HG02938 (cell line): ENCODE measurements around the gene SUGCT.
"Not testable (repeated sequence)": the region's sequence is repeated elsewhere in the genome, so short reads cannot be mapped to it uniquely, and the experiment has no call there.

ENCODE experiments used
- ATAC-seq: cut with Tn5 transposase; IDR thresholded peaks from one replicate; pipeline ENCODE4 v1.9.1; 2021; ENCODE audit warnings: mild to moderate bottlenecking, moderate library complexity; ENCODE audit not compliant: unreplicated experiment

SUGCT gene

DNA sequence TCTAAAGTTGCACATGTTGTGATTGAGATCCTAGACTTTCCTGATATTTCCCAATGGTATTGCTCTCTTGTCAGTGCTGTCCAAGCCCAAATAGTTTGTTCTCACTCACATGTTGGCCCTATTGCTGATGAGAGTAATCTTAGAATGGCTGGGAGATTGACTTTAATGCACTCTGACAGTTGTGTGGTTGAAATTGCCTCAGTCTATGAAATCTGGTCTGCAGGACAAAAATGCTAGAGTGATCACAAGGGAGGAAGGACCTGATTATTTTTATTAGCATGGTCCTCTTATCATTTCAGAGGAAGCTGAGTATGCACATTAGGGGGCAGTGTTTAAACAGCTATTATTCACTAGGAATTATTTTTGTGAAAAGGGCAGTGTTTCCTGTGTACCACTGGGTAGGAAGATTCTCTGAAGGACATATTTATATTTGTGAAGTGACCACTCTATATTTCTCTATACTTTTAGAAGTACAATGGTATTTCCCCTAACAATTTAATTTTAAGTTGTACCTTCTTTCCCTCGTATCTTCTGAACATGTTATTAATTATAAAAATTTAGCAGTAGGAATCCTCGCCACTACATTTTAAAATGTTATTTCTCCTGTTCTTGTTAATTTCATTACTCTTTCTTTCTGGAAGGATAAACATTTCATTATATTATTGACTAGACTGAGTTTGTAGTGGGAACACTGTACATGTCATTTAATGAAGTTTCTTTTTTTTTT, 64.4 kb downstream of the SUGCT start:
- ATAC-seq = no peak

GRCh38 chr7:40200791-40201190, 66.0 kb downstream of the SUGCT start:
- ATAC-seq = no peak

DNA sequence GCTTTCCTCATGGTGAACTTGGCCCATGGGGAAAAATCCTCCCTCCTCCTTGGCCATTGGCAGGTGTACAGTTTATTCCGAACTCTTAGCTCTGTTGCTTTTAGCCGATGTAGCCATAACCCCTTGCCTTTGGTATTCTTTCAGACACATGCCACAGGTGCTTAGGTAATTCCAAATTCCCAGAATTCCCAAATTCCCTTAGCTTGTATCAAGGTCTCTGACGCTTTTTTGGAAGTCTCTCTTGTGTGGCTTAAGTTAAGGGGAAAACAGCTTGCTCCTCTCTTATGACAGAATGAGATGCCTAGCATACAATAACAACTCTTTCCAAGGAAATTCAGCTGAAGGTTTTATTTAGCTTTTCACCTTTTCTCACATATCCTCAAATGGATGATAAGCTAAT, 68.0 kb downstream of the SUGCT start:
- ATAC-seq = no peak

DNA sequence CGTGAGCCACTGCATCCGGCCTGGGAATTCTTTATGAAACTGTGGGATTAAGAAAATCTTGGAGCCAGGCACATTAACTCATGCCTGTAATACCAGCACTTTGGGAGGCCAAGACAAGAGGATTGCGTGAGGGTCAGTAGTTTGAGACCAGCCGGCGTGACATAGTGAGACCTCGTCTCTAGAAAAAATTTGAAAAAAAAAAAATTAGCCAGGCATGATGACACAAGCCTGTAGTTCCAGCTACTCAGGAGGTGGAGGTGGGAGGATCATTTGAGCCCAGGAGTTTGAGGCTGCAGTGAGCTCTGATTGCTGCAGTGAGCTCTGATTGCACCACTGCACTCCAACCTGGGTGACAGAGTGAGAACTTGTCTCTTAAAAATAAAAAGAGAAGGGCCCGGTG, 69.8 kb downstream of the SUGCT start:
- ATAC-seq = no peak

DNA sequence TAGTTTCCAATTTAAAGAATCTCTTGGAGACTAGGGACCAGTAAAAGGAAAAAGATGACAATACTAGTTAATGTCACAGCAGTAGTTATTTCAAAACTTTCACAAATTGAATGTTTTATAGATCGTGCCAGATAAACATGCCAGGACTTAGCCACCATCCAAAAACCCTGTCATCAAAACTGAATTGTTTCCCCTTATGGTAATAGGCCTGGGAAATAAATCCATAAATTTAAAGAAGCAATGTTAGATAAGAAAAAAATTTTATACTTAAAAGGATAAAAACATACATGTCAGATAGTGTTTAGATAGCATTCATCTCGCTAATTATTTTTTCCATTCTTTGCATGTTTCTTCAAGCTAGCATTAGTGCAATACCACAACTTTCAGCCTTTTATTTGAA, 71.2 kb downstream of the SUGCT start:
- no peak for ATAC-seq

GRCh38 chr7:40211276-40212003, 76.6 kb downstream of the SUGCT start:
- ATAC-seq = no peak

- ATAC-seq = no peak
Measured at GRCh38 chr7:40213291-40213690, 78.5 kb downstream of the SUGCT start.

- ATAC-seq = no peak
Measured at GRCh38 chr7:40213856-40214255, 79.1 kb downstream of the SUGCT start.

- not testable (repeated sequence) for ATAC-seq
Measured at GRCh38 chr7:40218612-40219011, 83.8 kb downstream of the SUGCT start.

GRCh38 chr7:40219917-40220316, 85.1 kb downstream of the SUGCT start:
- ATAC-seq = no peak

DNA sequence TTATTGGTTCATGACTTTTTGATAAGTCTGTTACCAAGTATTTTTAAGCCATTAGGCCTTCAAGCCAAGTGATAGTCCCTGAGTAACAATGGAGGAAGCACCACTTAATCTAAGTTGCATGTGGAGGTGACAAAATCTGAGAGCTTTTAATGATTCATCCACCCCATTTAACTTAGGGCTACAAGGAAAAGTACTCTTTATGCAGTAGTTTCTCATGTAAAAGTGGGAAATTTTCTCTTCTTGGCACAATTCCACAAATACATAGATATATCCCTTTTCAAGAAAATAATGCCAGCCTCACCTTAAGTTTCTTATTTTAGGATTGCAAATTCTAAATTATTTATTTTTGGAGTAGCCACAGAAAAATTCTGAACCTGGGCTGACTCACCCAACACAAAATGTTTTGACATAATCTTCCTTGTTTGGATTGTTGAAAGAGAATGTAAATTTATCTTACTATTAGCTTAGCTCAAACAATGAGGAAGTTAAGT, 85.7 kb downstream of the SUGCT start:
- no peak for ATAC-seq

DNA sequence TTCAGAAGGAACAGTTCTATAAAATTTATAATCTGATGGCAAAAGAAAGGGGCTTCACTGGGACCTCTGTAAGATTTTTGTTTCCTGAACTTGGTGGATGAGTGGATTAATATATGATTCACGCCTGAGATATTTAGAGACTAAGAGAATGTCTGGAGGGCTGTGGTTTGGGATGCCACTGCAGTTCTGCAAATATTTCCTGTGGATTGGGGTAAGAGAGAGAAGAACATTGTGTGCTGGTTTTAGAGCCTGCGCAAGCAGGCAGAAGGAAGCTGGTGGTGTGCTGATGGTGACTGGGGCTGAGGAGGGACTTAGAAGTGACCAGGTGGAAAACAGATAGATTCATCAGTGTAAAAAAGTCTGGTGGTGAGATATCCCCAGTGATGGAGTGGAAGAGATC, 87.0 kb downstream of the SUGCT start:
- no peak for ATAC-seq

GRCh38 chr7:40223451-40224127, 88.8 kb downstream of the SUGCT start:
- ATAC-seq = no peak

DNA sequence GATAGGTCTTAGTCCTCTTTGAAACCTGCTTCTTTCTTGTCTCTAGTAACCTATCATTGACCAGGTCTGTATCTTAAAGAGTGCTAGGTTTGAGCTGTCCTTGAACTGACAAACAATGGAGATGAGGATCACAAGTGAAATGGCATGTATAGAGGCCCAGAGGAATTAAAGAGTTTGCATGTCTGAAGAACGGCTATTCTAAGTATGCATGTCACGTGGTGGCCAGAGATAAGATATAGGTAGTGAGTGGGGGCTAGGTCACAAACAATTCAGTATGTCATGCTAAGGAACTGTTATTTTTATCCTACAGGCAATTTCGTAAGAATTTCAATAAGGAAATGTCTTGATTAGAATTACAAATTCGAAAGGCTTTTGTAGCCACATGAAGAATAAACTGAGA, 95.3 kb downstream of the SUGCT start:
- ATAC-seq = no peak

- ATAC-seq = no peak
Measured at GRCh38 chr7:40231796-40232195, 97.0 kb downstream of the SUGCT start.

DNA sequence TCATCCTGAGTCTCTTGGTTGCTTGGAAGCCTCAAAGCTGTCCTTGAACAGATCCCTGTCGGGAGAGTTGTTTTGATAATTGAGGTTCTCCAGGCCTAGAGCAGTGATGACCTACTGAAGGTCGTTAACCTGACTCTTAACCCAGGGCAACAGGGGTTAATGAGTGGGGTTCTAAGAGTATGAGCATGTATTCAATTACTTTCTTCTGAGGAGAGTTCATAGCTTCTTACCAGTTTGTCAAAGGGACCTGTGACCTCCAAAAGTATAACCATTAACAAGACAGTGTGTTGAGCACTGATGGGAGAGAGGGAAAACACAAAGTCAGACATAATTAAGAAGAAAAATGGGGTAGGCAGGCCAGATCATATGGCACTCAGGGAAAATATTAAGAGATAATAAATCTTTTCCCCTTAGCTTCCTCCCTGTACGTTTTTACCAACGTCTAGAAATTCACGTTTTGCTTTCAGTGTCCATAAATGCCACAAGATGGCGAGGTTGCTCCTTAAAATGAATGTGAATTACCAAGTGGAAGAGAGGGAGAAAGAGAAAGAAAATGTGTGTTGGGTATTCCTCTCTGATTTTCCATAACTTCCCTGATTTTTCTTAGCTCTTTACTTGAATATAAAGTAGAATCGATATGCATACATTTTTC, 97.6 kb downstream of the SUGCT start:
- ATAC-seq = no peak

- ATAC-seq = no peak
Measured at GRCh38 chr7:40234046-40234445, 99.2 kb downstream of the SUGCT start.

DNA sequence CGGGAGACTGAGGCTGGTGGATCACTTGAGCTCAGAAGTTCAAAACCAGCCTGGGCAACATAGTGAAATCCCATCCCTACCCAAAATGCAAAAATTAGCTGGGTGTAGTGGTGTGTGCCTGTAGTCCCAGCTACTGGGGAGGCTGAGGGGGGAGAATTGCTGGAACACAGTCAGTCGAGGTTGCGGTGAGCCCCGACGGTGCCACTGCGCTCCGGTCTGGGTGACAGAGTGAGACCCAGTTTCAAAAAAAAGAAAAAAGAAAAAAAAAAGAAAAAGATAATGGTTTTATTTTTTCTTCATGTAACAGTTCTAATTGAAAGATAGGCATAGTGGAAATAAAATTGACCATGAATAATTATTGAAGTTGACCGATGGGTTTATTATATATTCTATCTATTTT, 99.9 kb downstream of the SUGCT start:
- no peak for ATAC-seq

GRCh38 chr7:40237731-40238130, 102.9 kb downstream of the SUGCT start:
- ATAC-seq = no peak

- ATAC-seq = no peak
Measured at GRCh38 chr7:40239755-40240303, 105.0 kb downstream of the SUGCT start.

- no peak for ATAC-seq
Measured at GRCh38 chr7:40243076-40243475, 108.3 kb downstream of the SUGCT start.
